ENCODE data around the gene HLCS.

HLCS gene

GRCh38 chr21:36761685-36762084 lies 204.8 kb downstream of the HLCS start:
- Histone ChIP-seq H3K27me3 (ENCODE audit: insufficient read depth, low read depth, severe bottlenecking) (no peaks in the 10 kb centered on the region), H3K36me3 (peaks cover 6% of the 10 kb centered on the region), H3K27ac (no peak overlapping the region), H3K4me3 (ENCODE audit: low read depth, low read length) (no peak overlapping the region), H3K9me3 (ENCODE audit: severe bottlenecking) (no peaks in the 10 kb centered on the region)
- TF ChIP-seq, protein P1, sequence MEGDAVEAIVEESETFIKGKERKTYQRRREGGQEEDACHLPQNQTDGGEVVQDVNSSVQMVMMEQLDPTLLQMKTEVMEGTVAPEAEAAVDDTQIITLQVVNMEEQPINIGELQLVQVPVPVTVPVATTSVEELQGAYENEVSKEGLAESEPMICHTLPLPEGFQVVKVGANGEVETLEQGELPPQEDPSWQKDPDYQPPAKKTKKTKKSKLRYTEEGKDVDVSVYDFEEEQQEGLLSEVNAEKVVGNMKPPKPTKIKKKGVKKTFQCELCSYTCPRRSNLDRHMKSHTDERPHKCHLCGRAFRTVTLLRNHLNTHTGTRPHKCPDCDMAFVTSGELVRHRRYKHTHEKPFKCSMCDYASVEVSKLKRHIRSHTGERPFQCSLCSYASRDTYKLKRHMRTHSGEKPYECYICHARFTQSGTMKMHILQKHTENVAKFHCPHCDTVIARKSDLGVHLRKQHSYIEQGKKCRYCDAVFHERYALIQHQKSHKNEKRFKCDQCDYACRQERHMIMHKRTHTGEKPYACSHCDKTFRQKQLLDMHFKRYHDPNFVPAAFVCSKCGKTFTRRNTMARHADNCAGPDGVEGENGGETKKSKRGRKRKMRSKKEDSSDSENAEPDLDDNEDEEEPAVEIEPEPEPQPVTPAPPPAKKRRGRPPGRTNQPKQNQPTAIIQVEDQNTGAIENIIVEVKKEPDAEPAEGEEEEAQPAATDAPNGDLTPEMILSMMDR (IDR thresholded peaks at IDR 0.05; ENCODE audit: low read depth, low read length): no peak
- DNase-seq: no peak

DNA sequence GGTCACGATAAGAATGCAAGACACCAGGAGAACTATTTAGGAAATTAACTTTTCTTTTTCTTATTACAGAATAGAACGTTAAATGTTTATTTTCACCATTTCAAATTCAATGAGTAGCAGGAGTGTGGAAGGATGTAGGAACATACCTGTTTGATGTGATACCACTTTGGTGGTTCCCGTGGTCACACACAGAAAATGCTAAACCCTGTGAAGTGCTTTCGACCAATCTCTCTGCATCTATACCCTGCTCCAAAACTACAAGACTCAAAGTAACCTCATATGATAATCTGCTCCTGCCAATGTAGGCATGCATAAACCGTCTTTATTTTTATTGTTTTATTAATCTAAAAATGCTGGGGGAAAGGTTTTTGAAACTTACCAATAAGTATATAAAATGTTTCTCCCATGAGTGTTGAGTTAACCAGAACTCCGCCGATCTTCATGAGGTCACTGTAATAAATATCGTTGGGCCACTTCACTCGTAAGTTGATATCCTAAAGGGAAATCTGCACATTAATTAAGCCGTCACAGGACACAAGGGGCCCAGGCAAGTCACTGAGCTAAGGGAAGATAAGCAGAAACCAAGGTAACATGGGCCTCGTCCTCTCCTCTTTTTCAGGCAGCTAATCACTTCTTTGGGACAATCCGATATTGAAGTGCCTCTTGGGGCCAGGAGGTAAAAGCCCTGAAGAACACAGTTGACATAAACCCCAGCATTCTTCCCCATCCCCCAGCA lies 207.0 kb downstream of the HLCS start:
- no peak for DNase-seq
- no peaks in the 10 kb centered on the region for H3K27me3 ChIP-seq (ENCODE audit: insufficient read depth, low read depth, severe bottlenecking)
- peaks cover 12% of the 10 kb centered on the region for H3K36me3 ChIP-seq
- no peak overlapping the region for H3K4me3 ChIP-seq (ENCODE audit: low read depth, low read length)
- no peak overlapping the region for H3K27ac ChIP-seq
- no peaks in the 10 kb centered on the region for H3K9me3 ChIP-seq (ENCODE audit: severe bottlenecking)
- TF ChIP-seq, protein P1 (IDR thresholded peaks at IDR 0.05; ENCODE audit: low read depth, low read length): no peak

GRCh38 chr21:36757196-36757595 lies 209.3 kb downstream of the HLCS start:
- peaks cover 17% of the 10 kb centered on the region for H3K36me3 ChIP-seq
- TF ChIP-seq, protein P1 (IDR thresholded peaks at IDR 0.05; ENCODE audit: low read depth, low read length): 0 out of 2 replicates have a peak, but pooled peaks have one; percentile 12

DNA sequence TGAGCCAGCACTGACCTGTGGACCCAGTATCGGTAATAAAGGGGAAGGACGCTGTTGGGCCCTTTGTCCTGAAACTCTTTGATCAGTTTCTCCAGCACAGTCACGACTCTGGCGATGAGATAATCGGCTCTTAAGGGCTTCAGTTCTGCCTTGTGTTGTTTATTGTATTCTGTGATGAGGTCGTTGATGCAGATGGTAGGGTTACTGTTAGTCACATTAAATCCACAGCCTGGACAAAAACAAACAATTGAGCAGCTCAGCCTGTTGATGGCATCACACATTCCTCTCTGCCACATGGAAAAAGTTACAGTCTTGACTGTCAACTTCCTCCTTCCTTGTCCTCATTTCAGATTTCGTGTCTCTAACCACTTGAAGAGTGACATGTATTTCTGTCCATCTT lies 209.9 kb downstream of the HLCS start:
- no peaks in the 10 kb centered on the region for H3K27me3 ChIP-seq (ENCODE audit: insufficient read depth, low read depth, severe bottlenecking)
- H3K4me3 ChIP-seq (ENCODE audit: low read depth, low read length): no peak overlapping the region
- no peak for DNase-seq
- H3K9me3 ChIP-seq (ENCODE audit: severe bottlenecking): no peaks in the 10 kb centered on the region
- TF ChIP-seq, protein P1 (IDR thresholded peaks at IDR 0.05; ENCODE audit: low read depth, low read length): no peak
- H3K27ac ChIP-seq: no peak overlapping the region
- H3K36me3 ChIP-seq: peaks cover 17% of the 10 kb centered on the region

More at GRCh38 chr21:36757196-36757595, 209.3 kb downstream of the HLCS start:
- Histone ChIP-seq H3K9me3 (ENCODE audit: severe bottlenecking) (no peaks in the 10 kb centered on the region), H3K4me3 (ENCODE audit: low read depth, low read length) (no peak overlapping the region), H3K27ac (no peak overlapping the region), H3K27me3 (ENCODE audit: insufficient read depth, low read depth, severe bottlenecking) (no peaks in the 10 kb centered on the region)
- DNase-seq: no peak

DNA sequence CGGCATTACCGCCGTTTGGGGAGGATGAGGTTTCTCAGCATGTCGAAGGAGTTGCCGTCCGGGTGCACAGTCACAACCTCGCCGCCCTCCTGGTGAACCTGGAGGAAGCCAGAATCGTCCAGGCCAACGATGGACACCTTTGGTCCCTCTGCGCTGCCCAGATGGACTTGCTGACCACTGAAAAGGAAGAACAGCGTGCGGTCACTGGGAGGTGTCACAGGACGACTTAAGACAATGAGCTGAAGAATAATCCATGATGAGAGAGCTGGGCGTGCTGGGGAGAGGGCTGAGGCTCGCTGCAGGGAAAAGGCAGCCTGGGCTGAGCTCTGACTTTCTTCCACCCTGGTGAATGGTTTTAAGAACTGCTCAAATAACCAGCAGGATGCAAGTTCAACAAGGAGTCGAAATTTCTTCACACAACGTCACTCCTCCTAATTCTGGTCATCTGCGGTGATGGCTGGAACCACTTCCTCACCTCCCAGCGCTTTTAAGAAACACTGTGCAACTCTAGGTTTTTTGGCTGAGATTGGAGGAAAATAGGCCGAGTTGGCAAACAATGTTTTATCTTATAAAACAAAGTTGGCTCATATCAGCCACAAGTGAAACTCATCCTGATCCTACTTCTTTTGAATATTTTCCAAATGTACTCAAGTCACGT lies 212.1 kb downstream of the HLCS start:
- H3K36me3 ChIP-seq: peaks cover 16% of the 10 kb centered on the region
- no peak overlapping the region for H3K27ac ChIP-seq
- no peaks in the 10 kb centered on the region for H3K27me3 ChIP-seq (ENCODE audit: insufficient read depth, low read depth, severe bottlenecking)
- H3K9me3 ChIP-seq (ENCODE audit: severe bottlenecking): no peaks in the 10 kb centered on the region
- TF ChIP-seq, protein P1 (IDR thresholded peaks at IDR 0.05; ENCODE audit: low read depth, low read length): no peak
- no peak overlapping the region for H3K4me3 ChIP-seq (ENCODE audit: low read depth, low read length)
- no peak for DNase-seq

Data from WERI-Rb-1 (cell line).